ENCODE measurements around the gene HPN. TPM values are rescaled to one million over a fixed set of nuclear protein-coding genes. Genes with fewer than 3 reads are reported as not detected.

Gene HPN
- total and polyA plus RNA-seq, 2 donors (not counting 3 experiments of a cell fraction or from before 2014, with no cell fraction given): 0.10 TPM; not detected in 1

GRCh38 chr19:35077411-35078223 lies 36.1 kb downstream of the HPN start:
- H3K79me2 ChIP-seq (ENCODE audit: control insufficient read depth, insufficient read depth, low read length): no peaks in the 10 kb centered on the region
- no peak overlapping the region for H3K27ac ChIP-seq (ENCODE audit: insufficient read depth, low read depth, low read length)
- H4K20me1 ChIP-seq (replicated peaks; ENCODE audit: control insufficient read depth, extremely low read depth, insufficient read depth, low read length): no peaks in the 10 kb centered on the region
- no peak overlapping the region for H3K9ac ChIP-seq (replicated peaks; ENCODE audit: extremely low read depth, insufficient read depth, low read length)
- H2AFZ ChIP-seq (ENCODE audit: low read depth, low read length): no peak overlapping the region
- H3K4me3 ChIP-seq (replicated peaks in 1 of 3; ENCODE audit: insufficient read depth in 1 of 3, low read depth in 1 of 3, low read length in 3 of 3): no peak overlapping the region
- H3K27me3 ChIP-seq (ENCODE audit: control insufficient read depth in 2 of 2, insufficient read depth in 2 of 2, low read length in 2 of 2): no peaks in the 10 kb centered on the region
- H3K4me2 ChIP-seq (ENCODE audit: insufficient read depth, low read length): no peak overlapping the region
- ChIA-PET CTCF (interaction anchor here (1.4 kb wide), 1 partner anchor 11 kb away, joined by 6 read pairs; no protein-coding TSS in a partner anchor), POLR2A (no interaction called here)
- H3K9me3 ChIP-seq (replicated peaks; ENCODE audit: control insufficient read depth, insufficient read depth, low read length): no peaks in the 10 kb centered on the region
- H3K36me3 ChIP-seq (ENCODE audit: control insufficient read depth in 2 of 2, extremely low read depth in 1 of 2, insufficient read depth in 2 of 2, low read length in 2 of 2): no peaks in the 10 kb centered on the region
- FAIRE-seq: no peak
- dilution Hi-C loops (cut with MboI; ENCODE audit: extremely low pct_ligation_motif_present, low sequenced_read_pairs): no loop called here
- H3K4me1 ChIP-seq (ENCODE audit: control insufficient read depth, extremely low read depth, insufficient read depth, low read length): no peaks in the 10 kb centered on the region
- no TSS peak for BruUV-seq (replicated peaks)
- H3K9me1 ChIP-seq (replicated peaks; ENCODE audit: control insufficient read depth, extremely low read depth, insufficient read depth, low read length): no peaks in the 10 kb centered on the region
- no peak for DNase-seq (ENCODE audit: low read depth, low spot score)
- intact Hi-C loops (cut with micrococcal nuclease): no loop called here
- no peak for TF ChIP-seq MYC (IDR thresholded peaks at IDR 0.05; ENCODE audit: low read depth, low read length)
- TF ChIP-seq GATA2 (IDR thresholded peaks at IDR 0.05; ENCODE audit: insufficient read depth, insufficient read length, low read depth, low read length): no peak
- no peak for TF ChIP-seq EZH2 (IDR thresholded peaks at IDR 0.05; ENCODE audit: borderline replicate concordance, low read depth, low read length, severe bottlenecking)
- TF ChIP-seq POLR2A (IDR thresholded peaks at IDR 0.05; ENCODE audit: low read depth, low read length): no peak
- TF ChIP-seq JUN (IDR thresholded peaks at IDR 0.05; ENCODE audit: borderline replicate concordance, insufficient read depth, insufficient read length, low read depth): no peak
- TF ChIP-seq CTCF (IDR thresholded peaks at IDR 0.05; ENCODE audit: extremely low read depth in 1 of 2, insufficient read depth in 1 of 2, low read depth in 1 of 2, low read length in 2 of 2): no peak
- TF ChIP-seq POLR2AphosphoS5 (IDR thresholded peaks at IDR 0.05; ENCODE audit: insufficient read depth, low read depth, low read length): no peak
- TF ChIP-seq MAX (IDR thresholded peaks at IDR 0.05; ENCODE audit: insufficient read depth, insufficient read length): no peak
